GM12874 (cell line): Measurements from ENCODE around the gene UBTD2.

ENCODE experiments used
- TF ChIP-seq, protein P1 (sequence below): IDR thresholded peaks from 2 replicates; pipeline ENCODE4 v1.5.1; 2011; ENCODE audit warnings: low read depth, mild to moderate bottlenecking, control low read depth, low read length, moderate library complexity; ENCODE audit not compliant: insufficient read depth

The UBTD2 gene

DNA sequence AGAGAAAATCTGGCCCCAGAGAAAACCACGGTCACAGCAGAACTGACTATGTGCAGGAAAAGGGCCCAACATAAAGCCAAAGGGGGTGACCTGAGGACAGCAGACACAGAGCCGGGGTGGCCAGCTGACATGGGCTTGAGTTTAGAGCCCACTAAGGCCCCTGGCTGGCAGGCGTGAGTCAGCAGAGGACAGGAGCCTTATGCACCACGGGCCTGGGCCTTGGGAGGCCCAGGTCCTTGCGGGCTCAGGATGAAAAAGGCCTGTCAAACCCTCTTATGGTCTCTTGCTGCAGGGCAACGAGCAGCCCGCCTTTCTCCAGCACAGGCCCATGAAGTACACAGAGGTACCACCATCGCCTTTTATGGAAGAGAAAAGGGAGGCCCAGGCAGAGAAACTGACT is 115.3 kb downstream of the UBTD2 start:
- TF ChIP-seq, protein P1, sequence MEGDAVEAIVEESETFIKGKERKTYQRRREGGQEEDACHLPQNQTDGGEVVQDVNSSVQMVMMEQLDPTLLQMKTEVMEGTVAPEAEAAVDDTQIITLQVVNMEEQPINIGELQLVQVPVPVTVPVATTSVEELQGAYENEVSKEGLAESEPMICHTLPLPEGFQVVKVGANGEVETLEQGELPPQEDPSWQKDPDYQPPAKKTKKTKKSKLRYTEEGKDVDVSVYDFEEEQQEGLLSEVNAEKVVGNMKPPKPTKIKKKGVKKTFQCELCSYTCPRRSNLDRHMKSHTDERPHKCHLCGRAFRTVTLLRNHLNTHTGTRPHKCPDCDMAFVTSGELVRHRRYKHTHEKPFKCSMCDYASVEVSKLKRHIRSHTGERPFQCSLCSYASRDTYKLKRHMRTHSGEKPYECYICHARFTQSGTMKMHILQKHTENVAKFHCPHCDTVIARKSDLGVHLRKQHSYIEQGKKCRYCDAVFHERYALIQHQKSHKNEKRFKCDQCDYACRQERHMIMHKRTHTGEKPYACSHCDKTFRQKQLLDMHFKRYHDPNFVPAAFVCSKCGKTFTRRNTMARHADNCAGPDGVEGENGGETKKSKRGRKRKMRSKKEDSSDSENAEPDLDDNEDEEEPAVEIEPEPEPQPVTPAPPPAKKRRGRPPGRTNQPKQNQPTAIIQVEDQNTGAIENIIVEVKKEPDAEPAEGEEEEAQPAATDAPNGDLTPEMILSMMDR, result no peak

DNA sequence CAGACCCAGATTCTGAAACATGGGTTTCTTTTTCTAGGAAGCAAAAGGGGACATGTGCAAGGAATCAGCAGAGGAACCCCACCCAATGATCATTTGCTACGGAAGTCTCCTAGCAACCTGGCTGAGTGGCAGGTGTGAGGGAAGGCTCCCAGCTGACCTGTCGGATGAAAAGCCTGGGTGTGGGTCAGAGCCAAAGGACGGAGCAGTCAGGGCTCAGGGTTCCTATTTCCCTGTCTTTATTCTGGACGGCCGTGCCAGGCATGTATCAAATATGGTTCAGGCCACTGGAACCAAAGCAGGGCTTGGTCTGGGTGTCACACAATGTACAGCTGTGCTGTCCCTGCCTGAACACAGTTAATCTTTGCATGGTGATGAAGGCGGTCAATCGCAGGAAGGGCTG is 115.7 kb downstream of the UBTD2 start:
- TF ChIP-seq, protein P1, result no peak

DNA sequence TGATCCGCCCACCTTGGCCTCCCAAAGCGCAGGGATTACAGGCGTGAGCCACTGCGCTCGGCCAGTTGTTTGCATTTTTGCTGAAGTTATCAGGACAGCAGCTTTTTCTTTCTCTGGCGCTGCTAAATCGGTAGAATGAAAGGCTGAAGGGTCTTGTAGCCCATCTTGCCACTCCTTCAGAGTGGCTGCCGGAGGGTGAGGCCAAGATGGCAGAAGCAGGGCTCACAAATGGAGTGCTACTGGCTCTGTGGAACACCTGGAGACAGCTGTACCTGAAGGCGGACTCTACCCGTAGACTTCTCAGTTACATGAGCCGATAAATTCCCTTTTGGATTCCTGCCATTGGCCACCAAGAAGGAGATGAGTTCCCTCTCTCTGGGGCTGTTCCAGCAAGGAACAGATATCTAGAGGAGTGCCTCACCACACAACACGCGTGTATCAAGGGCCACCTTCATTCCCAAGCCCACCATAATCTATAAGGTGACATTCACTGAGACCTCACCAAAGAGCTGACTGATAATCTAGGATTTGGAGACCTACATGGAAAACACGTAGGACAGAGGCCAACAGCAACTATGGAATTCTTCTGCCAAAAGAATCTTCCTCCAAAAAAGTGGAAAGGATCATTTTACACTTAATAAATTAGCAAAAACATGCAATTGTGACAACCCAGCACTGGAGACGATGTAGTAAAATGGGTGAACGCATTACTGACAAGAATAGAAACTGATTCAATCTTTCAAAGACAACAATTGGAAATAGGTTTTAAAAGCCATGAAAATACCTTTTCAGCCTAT is 117.3 kb downstream of the UBTD2 start:
- TF ChIP-seq, protein P1, result no peak

DNA sequence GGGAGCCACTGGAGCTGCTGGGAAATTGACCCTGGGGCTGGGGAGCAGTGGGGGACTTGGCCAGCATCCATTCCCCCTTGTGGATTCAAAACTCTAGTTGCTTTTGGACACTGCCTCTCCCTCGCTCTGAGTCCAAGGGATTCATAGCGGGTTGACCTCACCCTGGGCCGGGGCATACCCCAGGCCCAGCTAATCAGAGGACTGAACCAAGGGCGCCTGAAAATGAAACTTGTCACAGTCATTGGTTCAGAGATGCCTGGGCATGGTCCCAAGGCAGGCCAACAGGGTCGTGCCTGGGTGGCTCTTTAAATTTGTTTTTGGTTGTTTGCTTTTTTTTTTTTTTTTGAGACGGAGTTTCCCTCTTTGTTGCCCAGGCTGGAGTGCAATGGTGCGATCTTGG is 118.1 kb downstream of the UBTD2 start:
- TF ChIP-seq, protein P1, result no peak

DNA sequence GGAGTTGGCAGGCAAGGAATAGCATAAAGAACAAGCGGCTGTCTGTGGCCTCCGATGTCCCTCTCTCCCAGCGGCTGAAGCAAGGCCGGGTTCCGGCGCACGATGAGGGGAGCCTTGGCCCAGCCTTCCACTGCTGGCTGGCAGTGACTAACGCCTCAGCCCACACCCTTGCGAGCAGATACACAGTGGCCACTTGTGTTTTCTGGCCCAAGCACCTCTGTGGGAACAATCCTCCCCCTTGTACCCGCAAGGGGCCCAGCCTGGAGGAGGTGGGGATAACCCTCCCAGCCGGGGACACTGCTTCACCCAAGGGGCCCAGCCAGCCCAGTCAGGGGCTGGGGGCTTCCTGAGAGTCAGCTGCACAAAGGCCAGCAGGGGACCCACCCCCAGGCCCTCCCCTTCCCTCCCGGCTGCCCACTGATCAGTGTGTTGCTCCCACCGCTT is 118.8 kb downstream of the UBTD2 start:
- TF ChIP-seq, protein P1, result no peak

DNA sequence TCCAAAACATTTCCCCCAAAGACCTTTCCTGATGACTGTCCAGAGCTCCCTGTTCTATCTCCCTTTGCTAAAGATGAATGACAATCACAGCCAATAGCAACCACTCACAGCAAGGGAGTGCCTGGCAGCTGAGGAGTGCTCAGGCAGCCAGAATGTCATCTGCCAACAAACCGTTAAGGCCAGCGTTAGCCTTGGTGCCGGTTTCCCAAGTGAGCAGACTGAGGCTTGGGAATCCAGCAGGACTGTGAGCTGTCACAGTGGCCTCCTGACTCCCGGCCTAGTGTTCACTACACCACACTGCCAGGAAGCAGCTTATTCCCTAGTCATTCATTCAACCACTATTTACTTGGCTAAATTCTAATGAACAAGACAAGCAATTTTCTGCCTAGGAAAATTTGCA is 120.2 kb downstream of the UBTD2 start:
- TF ChIP-seq, protein P1, result no peak

DNA sequence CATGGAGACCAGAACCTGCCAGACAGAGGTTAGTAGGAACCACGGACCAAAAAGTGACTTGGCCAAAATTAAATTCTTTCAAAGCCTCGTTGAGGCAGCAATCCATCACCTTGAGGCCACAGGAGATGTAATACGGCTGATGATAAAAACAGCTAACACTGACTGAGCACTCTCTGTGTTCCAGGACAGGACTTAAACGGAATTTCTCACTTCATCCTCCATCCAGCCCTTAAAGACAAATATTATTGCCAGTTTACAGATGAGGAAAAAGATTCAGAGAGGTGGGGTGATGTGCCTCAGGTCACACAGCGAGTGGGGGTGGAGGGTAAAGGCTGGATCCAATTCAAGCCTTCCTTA is 120.6 kb downstream of the UBTD2 start:
- TF ChIP-seq, protein P1, result no peak
